Suppressor macrophage treated with lipopolysaccharide for 1 hour (primary cell): ENCODE data around the gene CYP2U1.

Experiments used
- DNase-seq, 3 donors: peaks; one replicate each; pipeline ENCODE4 v3.0.0-alpha.2; 2020 to 2022

The CYP2U1 gene

DNA sequence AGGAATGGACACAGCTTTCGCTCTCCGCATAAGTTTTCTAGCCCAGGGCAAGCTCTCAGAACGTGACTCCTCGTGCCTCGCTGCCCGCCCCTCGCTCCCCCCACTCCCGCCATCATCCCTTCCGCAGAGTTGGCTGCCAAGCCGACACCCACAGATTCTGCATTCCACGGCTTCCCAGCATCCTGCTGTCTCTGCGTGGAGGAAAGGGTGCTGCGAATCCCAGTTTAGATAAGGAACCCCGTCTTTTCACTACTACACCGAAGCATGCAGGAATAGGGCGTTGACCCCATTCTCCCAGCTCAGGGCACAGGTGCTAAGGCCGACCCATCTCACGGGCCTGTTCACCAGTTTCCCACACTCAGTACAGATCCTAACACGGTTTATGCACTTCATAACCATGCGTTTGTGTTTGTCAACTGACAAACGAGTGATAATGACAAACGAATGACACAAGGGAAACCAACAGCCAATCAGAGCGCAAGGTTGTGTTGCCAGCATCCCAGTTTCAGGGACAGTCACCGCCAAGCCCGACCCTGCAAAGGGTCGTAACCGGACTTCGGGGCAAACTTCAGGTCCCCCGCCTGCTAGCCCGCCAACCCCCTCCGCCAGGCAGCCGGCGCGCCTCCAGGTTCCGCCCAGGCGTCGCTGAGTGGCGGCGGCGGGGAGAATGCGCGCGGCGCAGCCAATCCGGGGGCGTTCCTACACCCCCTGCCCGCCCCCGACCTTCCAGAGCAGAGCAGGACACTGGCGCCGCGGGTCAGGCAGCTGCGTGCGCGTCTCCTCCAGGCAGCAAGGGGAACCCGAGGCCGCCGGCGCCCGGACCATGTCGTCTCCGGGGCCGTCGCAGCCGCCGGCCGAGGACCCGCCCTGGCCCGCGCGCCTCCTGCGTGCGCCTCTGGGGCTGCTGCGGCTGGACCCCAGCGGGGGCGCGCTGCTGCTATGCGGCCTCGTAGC lies at the start of gene CYP2U1:
TSS of gene CYP2U1 (plus strand) at position 729 of the 954 bp plus-strand sequence. CDS start at position 824, 95 bp downstream.
- DNase-seq: peak; percentile 75 to 88 (median 79)

DNA sequence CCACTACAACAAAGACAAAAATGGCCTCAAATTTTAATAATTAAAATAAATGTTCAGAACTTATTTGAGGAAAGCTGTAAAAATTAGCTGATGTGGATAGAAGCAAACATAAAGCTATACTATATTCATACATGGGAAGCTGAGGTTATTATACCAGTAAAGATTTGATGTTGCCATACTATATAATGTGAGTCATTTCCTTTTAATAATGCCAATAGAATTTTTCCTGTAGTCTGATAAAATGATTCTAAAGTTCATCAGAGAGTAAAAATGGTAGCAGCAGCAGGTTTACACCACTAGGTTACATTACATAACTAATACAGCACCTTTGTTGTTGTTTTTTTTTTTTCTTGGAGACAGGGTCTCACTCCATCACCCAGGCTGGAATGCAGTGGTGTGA lies 45.5 kb upstream of the CYP2U1 start:
- no peak for DNase-seq

DNA sequence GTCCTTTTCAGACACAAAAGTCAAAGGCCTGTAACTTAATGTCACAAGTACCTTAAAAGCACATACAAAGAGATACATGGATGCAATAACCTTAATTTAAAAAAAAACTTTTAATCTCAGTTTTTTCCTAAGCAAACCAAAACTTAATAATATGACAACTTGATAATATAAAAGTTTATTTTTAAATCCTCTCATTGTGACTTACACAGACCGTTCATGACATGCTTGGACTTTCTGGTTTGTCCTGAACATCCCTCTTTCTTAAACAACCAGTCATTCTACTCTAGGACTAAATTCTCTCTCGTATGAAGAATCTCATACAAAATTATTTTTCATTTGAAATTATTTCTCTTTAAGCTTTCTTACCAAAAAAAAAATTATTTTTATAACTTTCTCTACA lies 43.1 kb upstream of the CYP2U1 start:
- DNase-seq: peak in 1 of 3 donors; percentile 15

DNA sequence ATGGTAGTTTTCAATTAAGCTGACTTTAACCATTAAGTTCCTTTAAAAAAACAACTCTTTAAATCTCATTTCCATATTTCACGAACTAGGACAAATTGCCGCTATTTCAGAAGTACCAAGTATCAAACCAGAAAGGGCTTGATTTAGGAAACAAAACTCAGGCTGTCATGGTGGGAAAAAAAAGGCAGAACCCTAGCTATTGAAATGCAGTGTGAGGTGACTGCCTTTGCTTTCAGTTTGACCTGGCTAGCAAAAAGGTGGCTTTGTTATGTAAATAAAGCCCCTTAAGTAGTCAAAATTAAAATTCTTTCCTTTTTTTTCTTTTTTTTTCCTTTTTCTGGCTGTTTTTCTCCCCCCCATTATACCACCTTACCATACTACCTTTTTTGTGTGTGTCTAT lies 40.6 kb upstream of the CYP2U1 start:
- no peak for DNase-seq

DNA sequence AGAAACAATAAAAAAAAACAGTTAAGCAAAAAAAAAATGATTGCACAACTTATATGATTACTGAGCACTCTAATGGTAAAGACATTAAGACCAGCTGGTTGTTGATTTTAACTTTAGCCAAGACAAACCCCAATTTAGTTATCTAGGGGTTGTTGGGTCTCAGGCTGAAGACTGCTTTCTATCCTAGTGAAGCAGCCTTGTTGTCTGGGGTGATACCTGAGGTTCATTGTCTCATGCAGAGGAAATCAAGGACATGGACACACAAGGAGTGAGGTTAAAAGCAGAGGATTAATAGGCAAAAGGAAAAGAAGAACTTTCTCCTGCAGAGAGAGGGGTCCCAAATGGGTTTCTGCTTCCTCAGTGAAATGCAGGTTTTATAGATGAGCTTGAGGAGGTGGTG lies 40.0 kb upstream of the CYP2U1 start:
- no peak for DNase-seq

DNA sequence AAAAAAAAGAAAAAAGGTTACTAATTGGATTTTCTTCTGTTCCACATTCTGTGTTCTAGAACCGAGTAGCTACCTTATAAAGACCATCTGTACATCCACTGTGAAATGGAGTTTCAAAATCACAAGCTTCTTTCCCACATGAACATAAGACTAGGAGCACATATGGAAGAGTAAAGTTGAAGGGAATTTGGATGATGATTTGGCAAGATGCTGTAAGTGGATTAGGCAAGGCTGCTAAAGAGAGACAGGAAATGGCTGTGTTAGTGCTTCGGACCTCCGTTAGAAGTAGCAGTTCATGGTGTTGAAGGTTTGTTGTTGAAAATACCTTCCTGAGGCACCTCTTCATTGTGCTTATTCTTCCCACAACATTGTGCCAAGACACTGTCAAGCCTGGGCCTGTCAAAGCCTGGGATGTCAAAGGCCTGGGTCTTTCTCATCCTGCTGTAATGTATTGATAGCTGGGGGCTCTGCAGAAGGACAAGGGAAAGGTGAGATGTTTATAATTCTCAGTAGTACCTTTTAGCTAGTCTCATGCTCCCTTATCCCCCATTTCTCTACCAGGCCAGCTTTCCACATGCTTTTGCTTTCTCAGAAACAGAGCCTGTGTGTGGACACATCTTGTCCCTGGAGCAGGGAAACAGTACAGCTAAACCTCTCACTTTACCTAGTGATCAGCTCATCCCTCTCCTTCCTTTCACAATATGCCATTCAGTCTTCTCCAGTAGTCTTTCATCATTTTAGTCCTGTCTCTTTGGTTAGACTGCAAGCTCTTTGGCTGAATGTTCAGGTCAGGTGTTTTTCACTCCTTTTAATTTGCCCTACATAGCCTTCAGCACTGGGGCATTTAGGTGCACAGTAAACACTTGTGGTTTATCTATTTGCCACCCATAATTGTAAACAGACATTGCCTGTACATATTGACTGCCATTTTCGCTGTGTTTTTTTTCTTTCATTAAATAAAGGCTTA lies 37.9 kb upstream of the CYP2U1 start:
- DNase-seq: no peak

DNA sequence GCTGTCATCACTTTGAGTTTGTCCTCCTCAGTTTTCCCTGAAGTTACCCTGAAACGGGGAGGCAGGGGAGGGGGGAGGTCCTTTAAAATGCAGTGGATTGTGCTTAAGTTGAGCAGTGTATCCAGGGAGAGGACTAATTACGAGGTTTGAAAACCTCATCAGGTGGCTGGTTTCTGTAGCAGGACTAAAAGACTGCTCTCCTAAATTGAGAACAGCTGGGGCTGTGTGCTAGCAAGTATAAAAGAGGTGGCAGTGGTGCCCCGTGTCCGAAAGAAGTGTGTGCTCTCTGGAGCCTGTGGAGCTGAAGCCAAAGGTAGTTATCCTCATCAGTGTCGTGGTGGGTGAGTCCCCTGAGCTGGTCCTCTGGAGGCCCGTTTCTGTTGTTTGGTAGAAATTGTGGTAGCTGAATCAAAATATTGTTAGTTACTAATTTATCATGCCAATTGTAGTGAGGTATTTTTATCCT lies 37.2 kb upstream of the CYP2U1 start:
- DNase-seq: no peak

DNA sequence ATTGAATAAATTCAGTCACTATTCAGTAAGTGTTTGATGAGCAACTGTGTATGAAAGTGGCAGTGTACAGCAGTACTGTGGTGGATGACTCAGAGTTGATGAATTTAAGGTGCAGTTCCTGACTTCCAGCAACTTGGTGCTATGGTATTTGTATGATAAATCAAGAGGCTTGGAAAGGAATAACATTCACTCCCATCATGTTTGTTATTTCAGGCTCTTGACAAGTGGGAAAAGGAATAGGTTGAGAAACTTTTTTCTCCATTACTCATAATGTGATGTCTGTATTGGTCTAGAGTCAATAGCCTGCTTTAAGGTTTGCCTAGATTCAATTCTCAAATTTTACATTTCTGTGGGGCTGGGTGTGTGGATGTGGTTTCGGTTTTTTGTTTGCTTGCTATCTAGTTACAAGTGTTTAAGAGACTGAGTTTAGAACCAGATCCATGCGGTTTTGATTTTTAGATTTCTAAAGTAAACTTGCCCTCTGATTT lies 35.1 kb upstream of the CYP2U1 start:
- peak; percentile 21 to 50 (median 40) for DNase-seq

DNA sequence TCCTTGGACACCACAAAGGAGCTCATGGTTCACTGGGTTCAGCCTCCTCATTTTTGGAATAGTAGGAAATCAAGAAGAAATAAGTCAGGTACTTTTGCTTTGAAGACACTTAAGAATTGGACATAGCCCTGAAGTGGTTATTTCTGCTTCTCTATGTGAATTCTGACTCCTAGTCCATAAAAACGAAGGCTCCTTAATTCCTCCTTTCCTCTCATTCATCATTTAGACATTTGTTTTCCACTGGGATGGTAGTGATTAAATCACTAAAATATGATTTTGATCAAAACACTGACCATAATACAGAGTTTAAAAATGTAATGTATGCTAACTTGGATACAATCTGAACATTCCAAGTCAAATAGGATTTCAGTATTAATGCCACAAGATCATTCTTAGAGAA lies 34.7 kb upstream of the CYP2U1 start:
- DNase-seq: no peak

DNA sequence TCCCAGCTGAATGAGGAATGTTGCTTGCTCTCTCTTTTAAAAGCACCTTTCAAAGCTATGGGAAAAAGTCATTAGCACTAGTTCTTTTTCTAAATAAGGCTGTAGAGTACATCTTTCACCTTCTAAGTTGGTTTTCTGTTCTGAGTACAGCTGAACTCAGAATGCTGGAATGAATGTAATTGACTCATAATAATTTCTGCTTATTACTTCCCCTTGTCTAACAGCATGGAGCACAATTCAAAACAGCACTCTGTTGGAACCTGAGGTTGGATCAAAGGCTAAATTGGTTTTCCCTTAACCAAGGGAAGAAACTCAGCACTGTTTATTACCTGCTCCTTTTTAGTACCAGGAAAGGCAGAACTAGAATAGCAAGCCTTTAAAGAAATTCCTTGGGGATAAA lies 33.5 kb upstream of the CYP2U1 start:
- no peak for DNase-seq

DNA sequence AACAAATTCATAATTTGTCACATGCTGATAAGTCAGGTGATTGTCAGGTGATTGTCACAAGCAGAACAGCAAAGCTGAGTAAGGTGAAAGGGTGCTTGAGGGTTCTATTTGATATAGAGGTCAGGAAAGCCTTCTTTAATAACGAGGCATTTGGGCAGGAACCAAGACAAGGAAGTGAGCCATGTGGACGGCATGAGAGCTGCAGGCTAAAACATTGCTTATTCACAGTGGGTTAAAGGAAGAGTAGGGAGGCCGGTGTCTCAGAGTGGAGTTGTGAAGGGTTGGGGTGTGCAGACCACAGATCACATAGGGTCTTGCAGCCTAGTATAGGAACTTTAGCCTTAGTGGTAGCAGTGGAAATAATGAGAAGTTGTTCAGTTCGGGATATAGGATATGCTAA lies 31.3 kb upstream of the CYP2U1 start:
- no peak for DNase-seq

DNA sequence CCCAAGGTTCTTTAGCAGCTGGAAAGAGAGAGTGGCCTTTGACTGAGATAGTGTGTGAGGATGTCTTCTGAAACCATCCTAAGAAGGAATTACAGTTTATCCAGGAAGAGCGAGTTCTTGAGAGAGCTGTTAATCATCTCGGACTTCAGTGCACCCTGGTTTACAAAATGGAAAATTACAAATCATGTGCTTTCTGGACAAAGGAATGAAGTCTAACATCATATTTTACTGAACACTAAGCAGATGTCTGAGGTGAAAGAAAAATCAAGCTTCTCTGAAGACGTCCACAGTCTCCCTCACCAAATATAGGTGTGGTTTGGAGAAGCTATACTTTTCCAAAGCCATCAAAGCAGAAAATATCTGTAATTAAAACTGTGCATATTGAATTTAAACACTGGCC lies 30.8 kb upstream of the CYP2U1 start:
- no peak for DNase-seq

DNA sequence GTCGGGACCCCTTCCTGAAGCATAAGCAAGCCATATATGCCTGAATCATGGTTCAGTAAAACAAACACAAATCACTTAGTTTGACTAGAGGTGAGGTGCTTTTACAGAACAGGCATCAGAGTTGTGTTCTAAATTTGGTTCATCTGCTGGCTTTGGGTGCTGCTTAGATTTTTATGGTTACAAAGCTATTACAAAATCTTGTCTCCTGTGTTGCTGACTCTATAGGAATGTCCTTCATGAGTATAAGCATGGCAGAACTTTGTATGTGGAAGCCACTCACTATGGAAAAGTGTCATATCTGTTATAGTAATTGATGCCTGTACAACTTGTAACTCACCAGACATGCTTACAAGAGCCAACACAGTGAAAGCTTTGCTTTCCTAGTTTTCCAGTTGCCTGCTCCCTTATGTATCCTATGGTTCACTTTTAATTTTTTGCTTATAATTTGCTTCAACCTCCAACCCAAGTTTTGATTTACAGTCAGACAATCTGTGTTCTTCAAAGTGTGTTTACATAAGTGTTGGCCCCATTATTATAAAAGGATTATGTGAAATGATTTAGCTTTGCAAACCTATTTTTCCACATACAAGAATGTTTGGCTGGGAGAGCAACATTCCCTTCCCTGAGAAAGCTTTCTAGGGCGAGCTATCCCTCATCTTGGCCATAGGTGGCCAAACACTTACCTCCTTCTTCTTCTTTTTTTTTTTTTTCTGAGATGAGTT lies 30.0 kb upstream of the CYP2U1 start:
- no peak for DNase-seq

DNA sequence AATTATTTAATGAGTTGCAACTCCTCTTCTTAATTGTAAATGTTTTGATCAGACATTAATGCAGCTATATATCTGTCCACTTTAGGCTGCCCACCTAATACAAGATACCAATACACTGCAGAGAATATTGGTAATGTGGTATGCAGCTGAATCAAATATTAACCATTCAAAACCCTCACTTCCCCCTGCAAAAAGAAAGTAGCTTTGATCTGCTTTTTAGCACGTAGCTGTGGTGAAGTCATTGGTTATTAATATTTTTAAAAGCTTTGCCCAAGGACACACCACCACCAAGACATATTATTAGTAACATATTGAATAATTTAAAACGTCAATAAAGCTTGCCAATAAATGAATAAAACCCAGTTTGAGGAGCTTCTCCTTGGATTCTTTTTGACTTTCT lies 28.6 kb upstream of the CYP2U1 start:
- no peak for DNase-seq

DNA sequence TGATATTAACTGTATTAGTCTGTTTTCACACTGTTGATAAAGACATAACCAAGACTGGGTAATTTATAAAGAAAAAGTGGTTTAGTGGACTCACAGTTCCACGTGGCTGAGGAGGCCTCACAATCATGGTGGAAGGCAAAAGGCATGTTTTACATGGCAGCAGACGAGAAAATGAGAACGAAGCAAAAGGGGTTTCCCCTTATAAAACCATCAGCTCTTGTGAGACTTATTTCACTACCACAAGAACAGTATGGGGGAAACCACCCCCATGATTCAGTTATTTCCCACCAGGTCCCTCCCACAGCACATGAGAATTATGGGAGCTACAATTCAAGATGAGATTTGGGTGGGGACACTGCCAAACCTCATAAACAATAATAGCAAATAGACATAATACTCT lies 26.3 kb upstream of the CYP2U1 start:
- peak; percentile 19 to 30 (median 26) for DNase-seq

DNA sequence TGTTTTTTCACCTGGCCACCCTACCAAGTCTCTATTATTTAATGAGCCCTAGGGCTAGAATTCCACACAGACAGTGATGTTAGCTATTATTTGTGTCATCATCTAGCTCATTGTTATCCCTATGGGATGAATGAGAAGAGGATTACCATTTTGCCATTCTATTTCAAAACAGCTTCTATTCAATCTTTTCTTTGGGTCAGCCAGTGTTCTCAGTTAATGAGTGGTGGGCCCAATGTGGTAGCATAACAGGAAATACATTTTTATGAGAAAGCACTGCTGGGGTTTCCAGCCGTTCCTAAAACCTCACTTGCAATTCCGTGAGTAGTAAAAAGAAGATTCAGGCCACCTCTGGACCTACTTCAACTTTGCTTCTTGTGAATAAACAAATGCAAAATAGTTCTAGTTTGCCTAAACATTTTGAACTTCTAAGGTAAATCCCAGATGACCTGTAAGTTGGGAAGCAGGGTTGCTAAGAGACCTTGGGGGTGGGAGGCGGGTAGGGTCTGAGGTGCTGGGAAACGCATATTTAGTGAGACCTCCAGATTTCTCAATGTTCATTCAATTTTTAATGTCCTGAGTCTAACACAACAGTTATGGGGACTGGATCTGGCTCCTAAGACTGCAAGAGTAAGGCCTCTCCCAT lies 24.8 kb upstream of the CYP2U1 start:
- DNase-seq: no peak

DNA sequence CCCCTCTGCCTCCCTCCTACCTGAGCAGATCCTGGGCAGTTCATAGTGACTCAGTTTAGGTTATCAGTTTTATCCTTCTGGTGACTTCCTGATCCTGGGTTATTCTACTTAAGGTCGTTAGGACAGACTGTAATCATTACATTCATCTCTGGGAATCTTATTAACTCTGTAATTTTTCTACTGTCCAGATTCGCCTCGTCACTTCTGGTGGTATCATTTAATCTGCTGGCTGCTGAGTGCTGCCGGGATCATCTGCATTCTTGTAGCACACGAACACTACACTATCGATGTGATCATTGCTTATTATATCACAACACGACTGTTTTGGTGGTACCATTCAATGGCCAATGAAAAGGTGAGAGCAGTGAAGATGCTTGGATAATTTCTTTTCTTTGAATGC lies 23.0 kb upstream of the CYP2U1 start:
- DNase-seq: no peak

DNA sequence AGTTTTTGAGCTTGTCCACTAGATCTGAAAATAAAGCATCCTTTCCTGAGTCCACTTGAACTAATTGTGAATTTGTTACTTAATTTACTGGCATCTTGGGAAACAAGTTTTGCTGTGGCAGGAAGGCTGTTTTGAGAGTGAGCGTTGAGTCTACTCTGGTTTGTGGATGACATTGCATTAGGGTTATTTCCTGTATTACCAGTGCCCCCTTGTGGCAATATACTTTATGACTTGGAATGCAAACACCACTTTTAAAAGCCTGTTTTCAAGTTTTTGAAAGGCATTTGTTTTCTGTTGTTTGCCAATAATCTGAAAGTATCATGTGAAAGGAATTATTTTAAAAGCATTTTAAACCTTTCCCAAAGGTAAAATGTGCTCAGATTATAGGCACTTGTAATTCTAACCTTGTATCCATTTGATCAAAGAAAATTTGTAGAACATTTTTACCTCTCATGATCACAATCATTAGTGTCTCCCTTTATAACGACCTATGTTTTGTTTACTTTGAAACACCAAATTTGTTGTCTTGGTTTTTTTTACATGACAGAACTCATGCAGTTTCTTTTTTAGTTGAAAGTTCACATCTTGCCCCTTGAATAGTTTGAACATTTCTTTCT lies 18.0 kb upstream of the CYP2U1 start:
- peak; percentile 80 to 90 (median 81) for DNase-seq

DNA sequence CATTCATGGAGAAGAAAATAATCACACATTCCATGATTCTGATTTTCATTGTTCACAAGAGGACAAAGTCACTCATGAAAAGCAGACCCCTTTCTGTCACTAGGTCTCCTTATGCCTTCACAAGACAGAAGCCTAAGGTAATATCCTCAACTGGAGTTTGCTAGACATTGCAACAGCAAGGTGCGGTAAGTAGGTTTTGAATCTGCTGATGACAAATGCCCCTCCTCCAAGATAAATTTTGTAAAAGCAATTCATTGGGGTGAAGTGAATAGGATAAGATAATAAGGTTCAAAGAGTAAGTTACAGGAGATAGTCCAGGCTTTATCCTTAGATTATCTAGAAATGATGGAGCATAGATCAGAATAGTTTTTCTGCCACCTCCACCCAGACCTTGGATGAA lies 16.1 kb upstream of the CYP2U1 start:
- DNase-seq: no peak

DNA sequence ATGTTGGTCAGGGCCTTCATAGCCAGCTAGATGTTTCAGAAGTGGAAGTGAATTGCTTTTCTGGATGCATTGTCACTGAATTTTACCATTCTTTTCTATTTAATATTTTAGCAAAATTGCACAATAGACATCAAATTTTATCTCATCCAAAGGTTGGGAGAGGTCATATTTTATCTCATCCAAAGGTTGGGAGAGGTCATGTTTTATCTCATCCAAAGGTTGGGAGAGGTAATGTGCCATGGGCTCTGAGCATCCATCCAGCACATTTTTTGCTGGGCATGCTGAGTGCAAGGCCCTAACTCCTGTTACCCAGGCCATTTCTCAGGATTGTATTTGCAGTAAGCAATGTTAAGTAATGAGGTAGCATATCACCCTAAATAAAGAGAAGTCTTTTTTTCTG lies 14.7 kb upstream of the CYP2U1 start:
- no peak for DNase-seq

DNA sequence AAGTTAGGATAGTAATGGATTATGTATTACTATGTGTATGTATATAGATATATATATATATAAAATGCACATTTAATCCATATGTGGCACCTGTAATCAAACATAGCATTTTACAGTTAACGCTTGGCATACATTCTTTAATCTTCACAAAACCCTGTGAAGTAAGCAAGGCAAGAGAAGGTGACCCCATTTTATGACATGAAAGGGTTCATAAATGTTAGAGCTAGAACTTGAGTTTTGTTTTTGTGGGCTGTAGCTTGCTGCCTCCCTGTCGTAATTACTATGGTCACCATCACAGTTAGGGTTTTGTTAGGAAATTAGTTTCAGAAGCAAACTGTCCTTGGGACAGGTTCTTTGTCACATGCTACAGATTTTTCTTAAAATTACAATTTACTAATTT lies 13.8 kb upstream of the CYP2U1 start:
- no peak for DNase-seq
